ENCODE measurements around the gene TESK1. TPM values are rescaled to one million over a fixed set of nuclear protein-coding genes. Genes with fewer than 3 reads are reported as not detected.
"Not testable (repeated sequence)": the region's sequence is repeated elsewhere in the genome, so short reads cannot be mapped to it uniquely, and the experiment has no call there.

TESK1 gene
- polyA plus RNA-seq, 1 experiment, result 32.6 TPM

GRCh38 chr9:35609001-35609819, 4.1 kb downstream of the TESK1 start:
- ChIA-PET CTCF (interaction anchor here (1.2 to 2.1 kb wide), 4 partner anchors 19 to 131 kb away, joined by 4 to 7 read pairs (median 4); no protein-coding TSS in a partner anchor), POLR2A (no interaction called here)
- no peak for TF ChIP-seq CTCF (IDR thresholded peaks at IDR 0.05; ENCODE audit: insufficient read depth, low read depth, low read length)
- DNase-seq (ENCODE audit: low read depth), result no peak
- peaks cover 20% of the 10 kb centered on the region for H3K36me3 ChIP-seq (ENCODE audit: control insufficient read depth, insufficient read depth, low read length)
- H3K27me3 ChIP-seq (ENCODE audit: control insufficient read depth, insufficient read depth, low read length), result no peaks in the 10 kb centered on the region
- H3K4me3 ChIP-seq (ENCODE audit: low read depth, low read length), result no peak overlapping the region

GRCh38 chr9:35609820-35610163, 4.7 kb downstream of the TESK1 start:
- CTCF ChIA-PET, result interaction anchor here (1.7 to 2.2 kb wide), 2 partner anchors 19 to 129 kb away, joined by 4 to 7 read pairs; no protein-coding TSS in a partner anchor

GRCh38 chr9:35611230-35611797, 6.3 kb downstream of the TESK1 start:
- Histone ChIP-seq H3K27me3 (ENCODE audit: control insufficient read depth, insufficient read depth, low read length) (peaks cover 7% of the 10 kb centered on the region), H3K4me3 (ENCODE audit: low read depth, low read length) (no peak overlapping the region), H3K36me3 (ENCODE audit: control insufficient read depth, insufficient read depth, low read length) (peaks cover 20% of the 10 kb centered on the region)
- TF ChIP-seq CTCF (IDR thresholded peaks at IDR 0.05; ENCODE audit: insufficient read depth, low read depth, low read length), result peak; percentile 82
- POLR2A ChIA-PET, result interaction anchor here (0.5 kb wide), 1 partner anchor 120 kb away, joined by 3 read pairs; no protein-coding TSS in a partner anchor
- CTCF ChIA-PET, result interaction anchor here (0.6 to 2.2 kb wide), 17 partner anchors 8 to 946 kb away, joined by 3 to 9 read pairs (median 3); partner anchors contain the start of gene ARHGEF39
- no peak for DNase-seq (ENCODE audit: low read depth)

More at GRCh38 chr9:35609820-35610163, 4.7 kb downstream of the TESK1 start:
- TF ChIP-seq CTCF (IDR thresholded peaks at IDR 0.05; ENCODE audit: insufficient read depth, low read depth, low read length), result no peak
- POLR2A ChIA-PET, result no interaction called here
- Histone ChIP-seq H3K27me3 (ENCODE audit: control insufficient read depth, insufficient read depth, low read length) (peaks cover 1% of the 10 kb centered on the region), H3K4me3 (ENCODE audit: low read depth, low read length) (no peak overlapping the region), H3K36me3 (ENCODE audit: control insufficient read depth, insufficient read depth, low read length) (peaks cover 20% of the 10 kb centered on the region)
- no peak for DNase-seq (ENCODE audit: low read depth)

GRCh38 chr9:35612066-35612465, 7.0 kb downstream of the TESK1 start:
- CTCF ChIA-PET, result interaction anchor here (0.9 to 2.2 kb wide), 10 partner anchors 9 to 947 kb away, joined by 3 to 9 read pairs (median 4); partner anchors contain the start of gene ARHGEF39
- POLR2A ChIA-PET; DNase-seq (ENCODE audit: low read depth); H3K4me3 ChIP-seq (ENCODE audit: low read depth, low read length): not testable (repeated sequence)
- H3K27me3 ChIP-seq (ENCODE audit: control insufficient read depth, insufficient read depth, low read length), result peaks cover 11% of the 10 kb centered on the region
- H3K36me3 ChIP-seq (ENCODE audit: control insufficient read depth, insufficient read depth, low read length), result peaks cover 19% of the 10 kb centered on the region

- no peak for TF ChIP-seq CTCF (IDR thresholded peaks at IDR 0.05; ENCODE audit: insufficient read depth, low read depth, low read length)
- ChIA-PET CTCF (interaction anchor here (0.9 to 2.1 kb wide), 3 partner anchors 8 to 16 kb away, joined by 3 to 5 read pairs (median 4); no protein-coding TSS in a partner anchor), POLR2A (no interaction called here)
- Histone ChIP-seq H3K4me3 (ENCODE audit: low read depth, low read length) (no peak overlapping the region), H3K27me3 (ENCODE audit: control insufficient read depth, insufficient read depth, low read length) (peaks cover 12% of the 10 kb centered on the region), H3K36me3 (ENCODE audit: control insufficient read depth, insufficient read depth, low read length) (peaks cover 18% of the 10 kb centered on the region)
- no peak for DNase-seq (ENCODE audit: low read depth)
Measured at GRCh38 chr9:35612843-35613242, 7.8 kb downstream of the TESK1 start.

Data from BJ (cell line).